WI38 (cell line): Measurements from ENCODE around the gene PIEZO2.

Experiments used
- H3K4me3 ChIP-seq: 2 replicates; pipeline ENCODE4 v1.5.1; 2011; ENCODE audit warnings: low read depth, mild to moderate bottlenecking, control low read depth, low read length
- CTCF ChIP-seq: IDR thresholded peaks from 2 replicates; pipeline ENCODE4 v1.5.1; 2012; ENCODE audit warnings: low read depth, mild to moderate bottlenecking, control low read depth, low read length

Gene PIEZO2

DNA sequence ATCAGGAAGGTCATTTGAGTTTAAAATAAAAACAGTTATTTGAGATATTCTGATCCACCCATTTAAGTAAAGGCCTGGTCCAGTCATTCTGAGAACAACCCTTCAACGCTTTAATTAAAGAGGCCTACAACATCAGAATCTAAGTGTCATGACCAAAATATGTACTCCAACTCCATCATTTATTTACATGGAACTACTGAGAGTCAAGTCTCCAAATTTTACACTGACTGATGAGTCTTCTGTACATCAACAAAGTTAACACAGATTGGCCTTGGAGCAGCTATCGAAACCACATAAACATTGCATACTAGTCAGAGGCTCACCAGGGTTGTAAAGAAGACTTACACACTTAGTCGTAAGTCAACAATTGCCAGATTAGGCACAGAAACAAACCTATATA is 37.1 kb downstream of the PIEZO2 start:
- H3K4me3 ChIP-seq: no peak overlapping the region
- TF ChIP-seq CTCF: no peak

DNA sequence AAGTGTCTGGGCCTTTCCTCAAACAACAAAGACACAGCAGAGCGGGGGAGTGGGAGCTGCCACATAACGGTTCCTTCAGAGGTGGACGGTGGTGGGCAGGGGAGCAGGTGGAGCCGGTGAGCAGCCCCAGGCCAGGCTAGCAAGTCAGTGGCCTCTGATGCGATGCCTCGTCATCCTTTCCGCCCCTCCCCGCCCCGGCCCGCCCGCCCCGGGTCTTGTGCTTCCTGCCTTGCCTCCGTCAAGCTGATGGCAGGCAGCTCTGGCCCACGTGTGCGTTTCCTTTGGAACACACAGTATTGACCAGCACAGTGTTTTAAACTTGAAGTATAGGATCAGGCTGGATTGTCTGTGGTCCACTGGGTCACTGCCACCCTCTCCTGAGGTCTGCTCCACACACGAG is 38.9 kb downstream of the PIEZO2 start:
- no peak for TF ChIP-seq CTCF
- no peak overlapping the region for H3K4me3 ChIP-seq

DNA sequence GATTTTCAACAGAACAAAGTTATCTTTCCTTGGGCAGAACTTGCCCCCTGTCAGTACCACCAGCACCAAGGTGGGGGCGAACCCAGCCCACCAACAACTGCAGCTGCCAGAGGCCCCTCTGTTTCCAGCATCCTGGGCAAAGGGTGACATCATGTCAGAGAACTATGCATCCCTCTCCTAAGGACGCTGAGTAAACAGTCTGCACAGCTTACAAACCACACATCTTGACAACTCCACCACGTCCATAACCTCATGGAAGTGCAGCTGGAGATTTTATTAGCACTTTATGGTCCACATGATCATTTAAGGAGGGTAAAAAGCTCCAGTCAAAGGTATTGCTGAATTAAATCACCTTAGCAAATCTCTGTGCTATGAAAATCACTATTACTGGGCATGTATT is 40.4 kb downstream of the PIEZO2 start:
- H3K4me3 ChIP-seq: no peak overlapping the region
- TF ChIP-seq CTCF: no peak

DNA sequence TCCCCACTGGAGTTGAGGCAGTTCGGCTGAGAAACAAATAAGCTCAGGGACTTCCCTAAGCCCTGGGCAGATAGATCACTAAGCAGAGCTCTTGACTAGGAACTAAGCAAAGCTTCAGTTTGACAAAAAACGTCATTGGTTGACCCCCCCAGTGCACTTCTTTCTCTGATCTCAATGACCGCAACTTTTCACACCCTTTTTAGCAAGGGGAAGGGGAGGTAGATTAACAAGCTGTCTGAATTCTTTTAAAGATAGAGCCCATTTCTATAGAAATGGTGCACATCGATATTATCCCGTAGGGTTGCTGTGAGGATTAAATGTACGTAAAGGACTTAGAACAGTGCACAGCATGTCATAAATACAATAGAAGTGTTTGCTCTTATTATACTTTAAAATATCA is 42.5 kb downstream of the PIEZO2 start:
- no peak overlapping the region for H3K4me3 ChIP-seq
- no peak for TF ChIP-seq CTCF

- no peak for TF ChIP-seq CTCF
- H3K4me3 ChIP-seq: no peak overlapping the region
These were observed 43.9 kb downstream of the PIEZO2 start for GRCh38 chr18:11105463-11105862.

DNA sequence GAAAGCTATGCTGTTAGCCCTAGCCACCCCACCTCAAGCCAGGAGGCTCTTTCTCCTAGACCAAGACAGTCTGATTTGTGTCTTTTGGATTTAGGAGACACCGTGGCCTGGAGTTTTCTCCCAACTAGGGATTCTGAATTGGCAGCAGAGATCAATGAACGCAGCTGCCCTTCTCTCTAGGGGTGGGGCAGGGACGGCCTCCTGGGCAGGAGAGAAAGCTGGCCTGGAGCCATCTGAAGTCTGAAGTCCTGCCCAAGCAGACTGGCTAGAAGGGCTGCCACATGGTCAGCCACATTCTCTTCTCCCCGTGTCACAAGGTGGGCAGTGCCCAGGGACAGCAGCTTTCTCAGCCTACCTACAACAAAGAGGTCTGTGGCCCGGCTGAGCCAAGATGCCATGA is 45.1 kb downstream of the PIEZO2 start:
- H3K4me3 ChIP-seq: no peak overlapping the region
- no peak for TF ChIP-seq CTCF

DNA sequence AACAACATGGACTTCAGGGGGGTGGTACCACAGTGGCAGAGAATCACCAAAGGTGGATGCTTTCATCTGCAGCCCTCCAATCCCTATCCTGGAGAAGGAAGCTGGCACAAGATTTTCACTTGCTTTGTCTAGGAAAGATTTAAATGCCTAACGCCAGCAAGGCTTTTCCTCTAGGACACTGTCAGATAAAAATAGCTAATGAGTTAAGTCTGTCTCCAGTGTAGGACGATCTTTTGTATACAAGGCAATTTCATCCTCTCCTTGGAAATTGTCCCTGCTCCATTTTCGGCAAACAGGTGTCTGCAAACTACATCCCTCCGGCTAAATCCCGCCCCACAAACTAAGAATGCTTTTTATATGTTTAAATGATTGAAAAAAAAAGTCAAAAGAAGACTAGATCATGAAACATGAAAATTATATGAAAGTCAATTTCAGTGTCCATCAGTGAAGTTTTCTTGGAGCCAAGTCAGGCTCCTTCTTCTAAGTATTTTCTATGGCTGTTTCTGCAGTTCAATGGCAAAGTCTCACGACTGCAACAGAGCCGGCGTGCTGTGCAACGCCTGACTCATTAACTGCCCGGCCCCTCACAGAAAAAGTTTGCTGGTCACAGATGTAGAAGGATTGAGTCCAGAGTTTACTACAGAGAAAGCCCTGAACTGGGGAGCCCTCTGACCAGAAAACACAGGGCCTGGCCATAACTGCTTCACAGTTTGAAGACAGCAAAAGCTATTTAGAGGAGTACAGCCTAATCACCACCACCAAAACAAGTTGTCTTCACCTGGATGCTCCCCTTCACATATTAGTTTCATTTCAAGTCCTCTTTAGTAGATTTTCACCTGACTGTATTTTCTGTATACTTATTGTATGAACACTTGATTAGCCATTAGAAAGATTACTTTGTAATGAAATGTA is 52.3 kb downstream of the PIEZO2 start:
- no peak overlapping the region for H3K4me3 ChIP-seq
- TF ChIP-seq CTCF: no peak
